Activated B cell treated with CpG ODN at 0.5 μM for 24 hours (primary cell): ENCODE measurements around the gene EREG. TPM values are rescaled to one million over a fixed set of nuclear protein-coding genes. Genes with fewer than 3 reads are reported as not detected.

Source experiments
- ATAC-seq: fragments of 200-7000 bp; cut with Tn5 transposase; one replicate; pipeline ENCODE4 v1.10.0; 2021; ENCODE audit warnings: low read depth, mild to moderate bottlenecking, moderate library complexity
- CTCF ChIA-PET: fragments of 350-600 bp; sonication (Branson Sonifier 250); formaldehyde crosslinking; loops from one replicate; lab custom pipeline; 2021; ENCODE audit warnings: antibody characterized with exemption; lab: Charles Lee
- POLR2A ChIA-PET: fragments of 350-600 bp; sonication (Branson Sonifier 250); formaldehyde crosslinking; loops from one replicate; lab custom pipeline; 2021; ENCODE audit warnings: antibody characterized with exemption; lab: Charles Lee
- DNase-seq: peaks from one replicate; pipeline ENCODE4 v3.0.0; 2022
- H3K27ac Mint-ChIP-seq: one replicate; pipeline ENCODE4 v1.8.0; 2020; ENCODE audit warnings: mixed read lengths
- H3K27me3 Mint-ChIP-seq: one replicate; pipeline ENCODE4 v1.8.0; 2021; ENCODE audit warnings: mixed read lengths
- H3K36me3 Mint-ChIP-seq: one replicate; pipeline ENCODE4 v1.8.0; 2021; ENCODE audit warnings: low read depth, mixed read lengths
- H3K4me1 Mint-ChIP-seq: one replicate; pipeline ENCODE4 v1.8.0; 2021; ENCODE audit warnings: mixed read lengths
- H3K4me3 Mint-ChIP-seq: one replicate; pipeline ENCODE4 v1.8.0; 2020; ENCODE audit warnings: mild to moderate bottlenecking, mixed read lengths
- H3K9me3 Mint-ChIP-seq: one replicate; pipeline ENCODE4 v1.8.0; 2020; ENCODE audit warnings: mixed read lengths
- CTCF ChIP-seq: fragments of 200-600 bp; IDR thresholded peaks from one replicate; pipeline ENCODE4 v1.8.0; 2022; ENCODE audit warnings: antibody characterized with exemption, mild to moderate bottlenecking
- intact Hi-C: fragments of 100-400 bp; cut with micrococcal nuclease; formaldehyde crosslinking; loops from one replicate; pipeline ENCODE4 v1.15.1; 2024
- total RNA-seq: library from RNA; stranded (reverse); gene quantifications from 2 replicates; pipeline ENCODE4 v1.2.3, GENCODE V29; 2022

EREG gene
- total RNA-seq, 1 donor from 2014 or later: not detected

DNA sequence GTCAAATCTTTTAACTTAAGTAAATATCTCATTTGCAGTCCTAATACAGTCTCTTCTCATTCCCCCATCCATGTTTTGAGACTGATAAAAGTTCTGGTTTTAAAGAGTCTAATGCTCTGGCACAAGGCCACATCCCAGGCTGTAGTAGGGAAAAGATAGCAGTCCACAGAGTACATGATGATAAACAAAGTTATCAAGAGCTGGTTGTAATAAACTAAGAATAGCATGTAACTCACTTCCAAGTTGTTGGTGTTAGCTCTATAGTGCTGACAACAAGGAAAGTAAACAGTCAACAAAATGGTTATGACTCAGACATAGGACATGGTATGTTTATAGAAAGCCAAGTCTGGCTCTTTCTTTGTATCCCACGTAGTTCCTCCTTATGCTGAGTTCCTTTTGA lies 58.2 kb downstream of the EREG start:
- Mint-ChIP-seq H3K36me3 (no peaks in the 10 kb centered on the region), H3K9me3 (no peaks in the 10 kb centered on the region), H3K4me1 (no peaks in the 10 kb centered on the region), H3K4me3 (no peak overlapping the region), H3K27me3 (peaks cover 2% of the 10 kb centered on the region), H3K27ac (no peak overlapping the region)
- POLR2A ChIA-PET: no interaction called here
- DNase-seq (no peak), ATAC-seq (no peak)
- no peak for TF ChIP-seq CTCF
- intact Hi-C loops: no loop called here
- CTCF ChIA-PET: no interaction called here

DNA sequence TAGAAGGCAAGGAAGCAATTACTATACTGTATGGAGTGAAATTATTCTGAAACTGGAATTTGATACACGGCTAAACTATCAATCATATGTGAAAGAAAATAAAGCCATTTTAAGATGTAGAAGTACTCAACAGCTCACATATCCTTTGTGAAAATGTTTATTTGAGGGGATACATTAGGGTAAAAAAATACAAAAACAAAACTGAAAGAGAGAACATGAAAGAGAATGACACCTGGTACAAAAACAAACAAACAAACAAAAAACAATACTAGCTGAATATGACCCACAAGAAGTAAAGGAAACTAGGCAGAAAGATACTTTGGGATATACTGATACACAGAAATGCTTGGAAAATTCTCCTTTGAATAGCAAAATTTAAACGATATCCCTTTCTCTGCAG lies 59.2 kb downstream of the EREG start:
- Mint-ChIP-seq H3K9me3 (no peaks in the 10 kb centered on the region), H3K4me1 (no peaks in the 10 kb centered on the region), H3K36me3 (no peaks in the 10 kb centered on the region), H3K27ac (no peak overlapping the region), H3K4me3 (no peak overlapping the region), H3K27me3 (peaks cover 2% of the 10 kb centered on the region)
- DNase-seq (no peak), ATAC-seq (no peak)
- intact Hi-C loops: no loop called here
- POLR2A ChIA-PET: no interaction called here
- CTCF ChIA-PET: interaction anchor here (0.6 kb wide), 1 partner anchor 977 kb away, joined by 3 read pairs; no protein-coding TSS in a partner anchor
- TF ChIP-seq CTCF: no peak

DNA sequence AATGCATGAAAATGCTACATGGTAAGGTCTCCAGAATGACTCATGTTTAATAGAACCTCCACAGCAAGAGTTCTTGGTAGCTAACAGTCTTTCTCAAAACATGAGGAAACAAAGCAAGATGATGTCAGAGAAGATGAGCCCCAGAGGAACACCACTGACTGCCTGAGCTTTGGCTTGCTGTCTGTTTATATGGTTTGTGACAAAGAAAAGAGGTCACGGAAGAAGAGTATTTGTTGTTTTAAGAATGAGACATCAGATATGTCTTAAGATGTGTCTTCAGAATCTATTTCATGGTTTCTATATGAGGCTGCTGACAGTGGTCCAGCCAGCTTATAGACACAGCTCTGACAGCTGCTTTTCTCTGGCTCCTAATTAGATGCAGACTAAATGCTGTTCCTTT lies 61.2 kb downstream of the EREG start:
- no peak for DNase-seq
- ATAC-seq: no peak
- intact Hi-C loops: no loop called here
- no peak for TF ChIP-seq CTCF
- no peak overlapping the region for H3K27ac Mint-ChIP-seq
- ChIA-PET CTCF (interaction anchor here (1.4 kb wide), 1 partner anchor 11 kb away, joined by 3 read pairs; no protein-coding TSS in a partner anchor), POLR2A (no interaction called here)
- no peaks in the 10 kb centered on the region for H3K36me3 Mint-ChIP-seq
- no peaks in the 10 kb centered on the region for H3K4me1 Mint-ChIP-seq
- H3K27me3 Mint-ChIP-seq: peaks cover 2% of the 10 kb centered on the region
- no peaks in the 10 kb centered on the region for H3K9me3 Mint-ChIP-seq
- no peak overlapping the region for H3K4me3 Mint-ChIP-seq

DNA sequence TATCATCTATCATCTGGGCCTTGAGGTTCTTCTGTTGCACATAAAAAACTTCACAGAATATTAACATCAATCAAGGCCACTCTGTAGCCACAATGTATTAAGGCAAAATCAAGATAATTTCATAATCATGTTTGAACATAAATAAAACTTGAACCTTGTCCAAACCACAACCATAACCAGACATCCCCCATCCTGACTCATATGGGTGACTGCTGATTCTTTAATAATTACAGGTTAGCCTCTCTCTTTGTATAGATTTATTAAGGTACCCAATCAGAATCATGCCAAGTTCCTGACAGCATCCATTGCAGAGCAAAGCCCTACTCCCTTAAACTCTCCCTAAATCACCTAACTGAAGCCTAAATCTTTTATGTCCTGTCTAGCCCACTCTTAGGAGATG lies 63.3 kb downstream of the EREG start:
- CTCF ChIA-PET: no interaction called here
- intact Hi-C loops: no loop called here
- H3K27me3 Mint-ChIP-seq: peaks cover 5% of the 10 kb centered on the region
- H3K9me3 Mint-ChIP-seq: no peaks in the 10 kb centered on the region
- ATAC-seq (no peak), DNase-seq (no peak)
- no peak overlapping the region for H3K27ac Mint-ChIP-seq
- no peak for TF ChIP-seq CTCF
- H3K36me3 Mint-ChIP-seq: no peaks in the 10 kb centered on the region
- H3K4me1 Mint-ChIP-seq: no peaks in the 10 kb centered on the region
- no peak overlapping the region for H3K4me3 Mint-ChIP-seq
- POLR2A ChIA-PET: no interaction called here

- H3K9me3 Mint-ChIP-seq: no peaks in the 10 kb centered on the region
- H3K27ac Mint-ChIP-seq: no peak overlapping the region
- no peak overlapping the region for H3K4me3 Mint-ChIP-seq
- no peaks in the 10 kb centered on the region for H3K36me3 Mint-ChIP-seq
- peaks cover 10% of the 10 kb centered on the region for H3K27me3 Mint-ChIP-seq
- intact Hi-C loops: no loop called here
- no peak for ATAC-seq
- TF ChIP-seq CTCF: no peak
- no peaks in the 10 kb centered on the region for H3K4me1 Mint-ChIP-seq
- POLR2A ChIA-PET: no interaction called here
- CTCF ChIA-PET: no interaction called here
- no peak for DNase-seq
Observed at GRCh38 chr4:74431113-74431826, 66.3 kb downstream of the EREG start.
